Measurements from ENCODE around the gene KIF1A.

DNA sequence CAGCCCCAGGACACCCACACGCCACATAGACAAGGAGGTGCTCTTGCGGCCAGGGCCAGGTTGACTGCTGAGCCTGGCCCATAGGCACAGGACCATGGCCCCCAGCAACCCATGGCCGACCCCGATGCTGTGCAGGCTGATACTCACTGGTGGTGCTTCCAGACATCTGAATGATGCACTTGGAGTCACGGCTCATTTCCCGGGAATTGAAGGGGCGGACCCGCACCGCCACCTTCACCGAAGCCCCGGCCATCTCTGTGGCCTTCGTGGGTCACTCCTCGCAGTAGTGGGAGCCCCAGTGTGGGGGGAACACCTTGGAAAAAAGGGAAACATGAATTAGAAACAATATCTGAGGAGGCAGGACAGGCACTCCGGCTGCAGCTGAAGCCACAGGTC, 22.5 kb downstream of the KIF1A start:
- TF ChIP-seq BRCA1 (IDR thresholded peaks at IDR 0.05; ENCODE audit: low read depth, low read length) (no peak), NANOG (IDR thresholded peaks at IDR 0.05; ENCODE audit: insufficient read depth, low read depth, low read length, poor library complexity, severe bottlenecking) (no peak), EZH2 (IDR thresholded peaks at IDR 0.05; ENCODE audit: low read depth, low read length, severe bottlenecking) (no peak), JUN (IDR thresholded peaks at IDR 0.05; ENCODE audit: low read depth, low read length) (no peak)
- TF ChIP-seq, protein P1, sequence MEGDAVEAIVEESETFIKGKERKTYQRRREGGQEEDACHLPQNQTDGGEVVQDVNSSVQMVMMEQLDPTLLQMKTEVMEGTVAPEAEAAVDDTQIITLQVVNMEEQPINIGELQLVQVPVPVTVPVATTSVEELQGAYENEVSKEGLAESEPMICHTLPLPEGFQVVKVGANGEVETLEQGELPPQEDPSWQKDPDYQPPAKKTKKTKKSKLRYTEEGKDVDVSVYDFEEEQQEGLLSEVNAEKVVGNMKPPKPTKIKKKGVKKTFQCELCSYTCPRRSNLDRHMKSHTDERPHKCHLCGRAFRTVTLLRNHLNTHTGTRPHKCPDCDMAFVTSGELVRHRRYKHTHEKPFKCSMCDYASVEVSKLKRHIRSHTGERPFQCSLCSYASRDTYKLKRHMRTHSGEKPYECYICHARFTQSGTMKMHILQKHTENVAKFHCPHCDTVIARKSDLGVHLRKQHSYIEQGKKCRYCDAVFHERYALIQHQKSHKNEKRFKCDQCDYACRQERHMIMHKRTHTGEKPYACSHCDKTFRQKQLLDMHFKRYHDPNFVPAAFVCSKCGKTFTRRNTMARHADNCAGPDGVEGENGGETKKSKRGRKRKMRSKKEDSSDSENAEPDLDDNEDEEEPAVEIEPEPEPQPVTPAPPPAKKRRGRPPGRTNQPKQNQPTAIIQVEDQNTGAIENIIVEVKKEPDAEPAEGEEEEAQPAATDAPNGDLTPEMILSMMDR (IDR thresholded peaks at IDR 0.05; ENCODE audit: control extremely low read depth in 1 of 3, insufficient read depth in 1 of 3, low read depth in 1 of 3, low read length in 3 of 3) = no peak
